ENCODE measurements around the gene ZCCHC2. TPM values are rescaled to one million over a fixed set of nuclear protein-coding genes. Genes with fewer than 3 reads are reported as not detected.

ZCCHC2 gene
- total RNA-seq, 1 experiment from 2014 or later: 20.6 TPM

- no peaks in the 10 kb centered on the region for H3K36me3 ChIP-seq (ENCODE audit: insufficient read depth, low read length)
- no peaks in the 10 kb centered on the region for H3K79me2 ChIP-seq (ENCODE audit: low read length)
- no peak overlapping the region for H3K27ac ChIP-seq (ENCODE audit: low read length)
- H3K9ac ChIP-seq (ENCODE audit: low read length): peak overlapping the region; percentile 54
- peak; percentile 75 for DNase-seq
- H4K20me1 ChIP-seq (ENCODE audit: insufficient read depth, low read depth, low read length): no peaks in the 10 kb centered on the region
- H3K4me3 ChIP-seq (ENCODE audit: low read length): peak overlapping the region; percentile 65
- H3K27me3 ChIP-seq (ENCODE audit: low read length): no peaks in the 10 kb centered on the region
- no peaks in the 10 kb centered on the region for H3K9me2 ChIP-seq (replicated peaks; ENCODE audit: insufficient read depth, low read length)
- peak overlapping the region; percentile 99 for H2AFZ ChIP-seq (ENCODE audit: low read length)
- H3K4me1 ChIP-seq (ENCODE audit: low read length): peaks cover 12% of the 10 kb centered on the region
- peak overlapping the region; percentile 73 for H3K4me2 ChIP-seq (ENCODE audit: low read depth, low read length, poor library complexity, severe bottlenecking)
- H3K9me3 ChIP-seq (ENCODE audit: low read length): no peaks in the 10 kb centered on the region
Measured at GRCh38 chr18:62505669-62506494, 16.9 kb upstream of the ZCCHC2 start.

- no peak for DNase-seq
- peak overlapping the region; percentile 99 for H2AFZ ChIP-seq (ENCODE audit: low read length)
- no peaks in the 10 kb centered on the region for H3K9me2 ChIP-seq (replicated peaks; ENCODE audit: insufficient read depth, low read length)
- H4K20me1 ChIP-seq (ENCODE audit: insufficient read depth, low read depth, low read length): no peaks in the 10 kb centered on the region
- no peaks in the 10 kb centered on the region for H3K79me2 ChIP-seq (ENCODE audit: low read length)
- H3K36me3 ChIP-seq (ENCODE audit: insufficient read depth, low read length): no peaks in the 10 kb centered on the region
- peaks cover 12% of the 10 kb centered on the region for H3K4me1 ChIP-seq (ENCODE audit: low read length)
- peak overlapping the region; percentile 65 for H3K4me3 ChIP-seq (ENCODE audit: low read length)
- peak overlapping the region; percentile 73 for H3K4me2 ChIP-seq (ENCODE audit: low read depth, low read length, poor library complexity, severe bottlenecking)
- H3K27me3 ChIP-seq (ENCODE audit: low read length): no peaks in the 10 kb centered on the region
- H3K9ac ChIP-seq (ENCODE audit: low read length): peak overlapping the region; percentile 54; the same call in 1 of the 2 replicates
- H3K9me3 ChIP-seq (ENCODE audit: low read length): no peaks in the 10 kb centered on the region
- H3K27ac ChIP-seq (ENCODE audit: low read length): no peak overlapping the region
Measured at GRCh38 chr18:62506495-62507143, 16.2 kb upstream of the ZCCHC2 start.

GRCh38 chr18:62509779-62510178 lies 13.0 kb upstream of the ZCCHC2 start:
- H3K9me3 ChIP-seq (ENCODE audit: low read length): peaks cover 15% of the 10 kb centered on the region
- no peak overlapping the region for H3K4me3 ChIP-seq (ENCODE audit: low read length)
- H3K27me3 ChIP-seq (ENCODE audit: low read length): 0 out of 2 replicates have a peak, but pooled peaks cover 6% of the 10 kb centered on the region
- no peaks in the 10 kb centered on the region for H3K9me2 ChIP-seq (replicated peaks; ENCODE audit: insufficient read depth, low read length)
- H4K20me1 ChIP-seq (ENCODE audit: insufficient read depth, low read depth, low read length): no peaks in the 10 kb centered on the region
- H2AFZ ChIP-seq (ENCODE audit: low read length): no peak overlapping the region
- no peak overlapping the region for H3K27ac ChIP-seq (ENCODE audit: low read length)
- DNase-seq: no peak
- H3K4me1 ChIP-seq (ENCODE audit: low read length): peaks cover 12% of the 10 kb centered on the region
- no peak overlapping the region for H3K9ac ChIP-seq (ENCODE audit: low read length)
- no peaks in the 10 kb centered on the region for H3K36me3 ChIP-seq (ENCODE audit: insufficient read depth, low read length)
- no peaks in the 10 kb centered on the region for H3K79me2 ChIP-seq (ENCODE audit: low read length)
- H3K4me2 ChIP-seq (ENCODE audit: low read depth, low read length, poor library complexity, severe bottlenecking): no peak overlapping the region

DNA sequence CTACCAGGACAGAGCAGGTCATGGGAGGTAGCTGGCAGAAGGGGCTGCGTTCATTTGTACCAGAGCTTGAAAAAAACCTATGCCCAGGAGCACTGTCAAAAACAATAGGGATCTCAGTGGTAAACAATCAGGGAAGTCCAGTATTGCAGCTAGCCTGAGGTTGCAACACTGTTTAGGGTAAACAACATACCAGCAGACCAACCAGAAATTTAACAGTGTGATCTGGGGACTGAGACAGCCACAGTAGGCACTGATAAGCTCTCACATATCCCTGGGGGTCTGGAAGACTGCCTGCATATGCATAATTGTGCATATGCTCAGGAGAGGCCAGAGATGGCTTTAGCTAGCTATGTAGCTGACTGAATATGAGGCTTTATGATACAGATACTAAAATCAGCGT lies 12.0 kb upstream of the ZCCHC2 start:
- peaks cover 10% of the 10 kb centered on the region for H3K4me1 ChIP-seq (ENCODE audit: low read length)
- H3K4me2 ChIP-seq (ENCODE audit: low read depth, low read length, poor library complexity, severe bottlenecking): no peak overlapping the region
- H3K27ac ChIP-seq (ENCODE audit: low read length): no peak overlapping the region
- no peaks in the 10 kb centered on the region for H3K9me2 ChIP-seq (replicated peaks; ENCODE audit: insufficient read depth, low read length)
- H3K9ac ChIP-seq (ENCODE audit: low read length): no peak overlapping the region
- no peak overlapping the region for H3K4me3 ChIP-seq (ENCODE audit: low read length)
- H2AFZ ChIP-seq (ENCODE audit: low read length): no peak overlapping the region
- no peaks in the 10 kb centered on the region for H3K36me3 ChIP-seq (ENCODE audit: insufficient read depth, low read length)
- no peaks in the 10 kb centered on the region for H3K79me2 ChIP-seq (ENCODE audit: low read length)
- H3K27me3 ChIP-seq (ENCODE audit: low read length): 0 out of 2 replicates have a peak, but pooled peaks cover 6% of the 10 kb centered on the region
- H4K20me1 ChIP-seq (ENCODE audit: insufficient read depth, low read depth, low read length): no peaks in the 10 kb centered on the region
- peaks cover 17% of the 10 kb centered on the region for H3K9me3 ChIP-seq (ENCODE audit: low read length)
- DNase-seq: no peak

DNA sequence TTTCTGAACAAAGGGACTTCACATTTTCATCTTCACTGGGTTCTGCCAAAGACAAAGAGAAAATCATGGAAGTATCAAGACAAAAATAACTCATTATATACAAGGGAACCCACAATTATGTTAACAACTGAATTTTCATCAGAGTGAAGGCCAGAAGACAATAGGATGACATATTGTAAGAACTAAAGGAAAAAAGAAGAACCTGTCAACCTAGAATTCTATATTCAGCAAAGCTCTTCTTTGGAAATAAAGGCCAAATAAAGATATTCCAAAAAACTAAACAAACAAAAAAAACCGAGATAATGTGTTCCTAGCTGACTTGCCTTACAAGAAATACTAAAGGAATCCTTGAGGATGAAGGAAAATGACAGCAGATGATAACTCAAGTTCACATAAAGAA lies 10.3 kb upstream of the ZCCHC2 start:
- no peak for DNase-seq
- Histone ChIP-seq H3K79me2 (ENCODE audit: low read length) (no peaks in the 10 kb centered on the region), H3K9me2 (replicated peaks; ENCODE audit: insufficient read depth, low read length) (no peaks in the 10 kb centered on the region)

GRCh38 chr18:62512996-62513395 lies 9.8 kb upstream of the ZCCHC2 start:
- Histone ChIP-seq H3K4me2 (ENCODE audit: low read depth, low read length, poor library complexity, severe bottlenecking) (no peak overlapping the region), H3K4me1 (ENCODE audit: low read length) (no peaks in the 10 kb centered on the region), H3K27me3 (ENCODE audit: low read length) (0 out of 2 replicates have a peak, but pooled peaks cover 6% of the 10 kb centered on the region), H3K79me2 (ENCODE audit: low read length) (no peaks in the 10 kb centered on the region), H3K27ac (ENCODE audit: low read length) (no peak overlapping the region), H3K9ac (ENCODE audit: low read length) (no peak overlapping the region), H2AFZ (ENCODE audit: low read length) (no peak overlapping the region), H3K36me3 (ENCODE audit: insufficient read depth, low read length) (no peaks in the 10 kb centered on the region), H3K9me3 (ENCODE audit: low read length) (peaks cover 17% of the 10 kb centered on the region), H3K9me2 (replicated peaks; ENCODE audit: insufficient read depth, low read length) (no peaks in the 10 kb centered on the region), H3K4me3 (ENCODE audit: low read length) (no peak overlapping the region), H4K20me1 (ENCODE audit: insufficient read depth, low read depth, low read length) (no peaks in the 10 kb centered on the region)
- DNase-seq: no peak

More for the DNA sequence above, 10.3 kb upstream of the ZCCHC2 start:
- H3K4me2 ChIP-seq (ENCODE audit: low read depth, low read length, poor library complexity, severe bottlenecking): no peak overlapping the region
- H2AFZ ChIP-seq (ENCODE audit: low read length): no peak overlapping the region
- no peaks in the 10 kb centered on the region for H3K4me1 ChIP-seq (ENCODE audit: low read length)
- H4K20me1 ChIP-seq (ENCODE audit: insufficient read depth, low read depth, low read length): no peaks in the 10 kb centered on the region
- no peak overlapping the region for H3K9ac ChIP-seq (ENCODE audit: low read length)
- no peak overlapping the region for H3K4me3 ChIP-seq (ENCODE audit: low read length)
- no peak overlapping the region for H3K27ac ChIP-seq (ENCODE audit: low read length)
- H3K36me3 ChIP-seq (ENCODE audit: insufficient read depth, low read length): no peaks in the 10 kb centered on the region
- peaks cover 17% of the 10 kb centered on the region for H3K9me3 ChIP-seq (ENCODE audit: low read length)
- H3K27me3 ChIP-seq (ENCODE audit: low read length): 0 out of 2 replicates have a peak, but pooled peaks cover 6% of the 10 kb centered on the region

GRCh38 chr18:62514570-62514969 lies 8.3 kb upstream of the ZCCHC2 start:
- H3K9me2 ChIP-seq (replicated peaks; ENCODE audit: insufficient read depth, low read length): no peaks in the 10 kb centered on the region

DNA sequence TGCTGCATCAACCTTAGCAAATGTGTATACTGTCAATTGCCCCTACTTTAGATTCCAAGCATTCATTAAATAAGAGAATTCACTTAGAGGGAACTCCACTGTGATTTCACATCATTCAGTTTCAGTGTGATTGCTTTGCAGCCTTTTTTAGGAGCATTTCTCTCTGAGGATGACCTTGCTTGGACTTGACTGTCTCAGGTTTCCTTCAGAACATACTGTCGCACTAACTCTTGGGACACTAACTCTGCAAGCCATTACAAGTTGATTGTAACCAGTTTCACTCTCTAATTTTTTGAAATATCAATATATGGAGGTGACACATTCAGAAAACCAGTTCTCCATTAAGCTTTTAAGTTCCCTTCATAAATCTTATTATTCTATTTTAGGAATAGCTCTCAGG lies 6.6 kb upstream of the ZCCHC2 start:
- H3K9ac ChIP-seq (ENCODE audit: low read length): no peak overlapping the region
- H3K9me2 ChIP-seq (replicated peaks; ENCODE audit: insufficient read depth, low read length): no peaks in the 10 kb centered on the region
- no peak overlapping the region for H3K4me3 ChIP-seq (ENCODE audit: low read length)
- H3K79me2 ChIP-seq (ENCODE audit: low read length): no peaks in the 10 kb centered on the region
- H2AFZ ChIP-seq (ENCODE audit: low read length): no peak overlapping the region
- peaks cover 17% of the 10 kb centered on the region for H3K9me3 ChIP-seq (ENCODE audit: low read length)
- 0 out of 2 replicates have a peak, but pooled peaks cover 6% of the 10 kb centered on the region for H3K27me3 ChIP-seq (ENCODE audit: low read length)
- no peaks in the 10 kb centered on the region for H3K4me1 ChIP-seq (ENCODE audit: low read length)
- H3K4me2 ChIP-seq (ENCODE audit: low read depth, low read length, poor library complexity, severe bottlenecking): no peak overlapping the region
- no peaks in the 10 kb centered on the region for H3K36me3 ChIP-seq (ENCODE audit: insufficient read depth, low read length)
- no peak for DNase-seq
- H3K27ac ChIP-seq (ENCODE audit: low read length): no peak overlapping the region
- no peaks in the 10 kb centered on the region for H4K20me1 ChIP-seq (ENCODE audit: insufficient read depth, low read depth, low read length)

More at GRCh38 chr18:62514570-62514969, 8.3 kb upstream of the ZCCHC2 start:
- DNase-seq: no peak
- Histone ChIP-seq H3K4me3 (ENCODE audit: low read length) (no peak overlapping the region), H3K79me2 (ENCODE audit: low read length) (no peaks in the 10 kb centered on the region), H3K36me3 (ENCODE audit: insufficient read depth, low read length) (no peaks in the 10 kb centered on the region), H3K9ac (ENCODE audit: low read length) (no peak overlapping the region), H3K4me1 (ENCODE audit: low read length) (no peaks in the 10 kb centered on the region), H3K4me2 (ENCODE audit: low read depth, low read length, poor library complexity, severe bottlenecking) (no peak overlapping the region), H3K27me3 (ENCODE audit: low read length) (0 out of 2 replicates have a peak, but pooled peaks cover 6% of the 10 kb centered on the region), H3K9me3 (ENCODE audit: low read length) (peaks cover 17% of the 10 kb centered on the region), H2AFZ (ENCODE audit: low read length) (no peak overlapping the region), H3K27ac (ENCODE audit: low read length) (no peak overlapping the region), H4K20me1 (ENCODE audit: insufficient read depth, low read depth, low read length) (no peaks in the 10 kb centered on the region)
